Measurements from ENCODE around the gene SNAPC2. TPM values are rescaled to one million over a fixed set of nuclear protein-coding genes. Genes with fewer than 3 reads are reported as not detected.

SNAPC2 gene
- 10 to 100 TPM in 1 of 2 donors, 1 to 10 TPM in 1; 5.7 to 11.0 TPM for total RNA-seq
- 10 to 100 TPM; 21.3 to 27.1 TPM for polyA plus RNA-seq (ENCODE audit: insufficient read length in 2 of 2)
- long read RNA-seq, donor 1, transcript SNAPC2-201 (5 exons, 1,542 nt) = major isoform, 11 of 12 reads
- long read RNA-seq, donor 1, partial matches to known transcripts = 0 of 12 reads
- long read RNA-seq, donor 1, other reads (novel, unspliced or antisense) = 0 of 12 reads
- long read RNA-seq, donor 2, transcript SNAPC2-201 (5 exons, 1,542 nt) = major isoform, 6 of 11 reads
- long read RNA-seq, donor 2, partial matches to known transcripts = 0 of 11 reads
- long read RNA-seq, donor 2, other reads (novel, unspliced or antisense) = 0 of 11 reads
- long read RNA-seq, donor 3, transcript SNAPC2-201 (5 exons, 1,542 nt) = major isoform, 5 of 6 reads
- long read RNA-seq, donor 3, partial matches to known transcripts = 0 of 6 reads
- long read RNA-seq, donor 3, other reads (novel, unspliced or antisense) = 0 of 6 reads
- long read RNA-seq, donor 4, transcript SNAPC2-201 (5 exons, 1,542 nt) = major isoform, 9 of 10 reads
- long read RNA-seq, donor 4, partial matches to known transcripts = 0 of 10 reads
- long read RNA-seq, donor 4, other reads (novel, unspliced or antisense) = 0 of 10 reads

DNA sequence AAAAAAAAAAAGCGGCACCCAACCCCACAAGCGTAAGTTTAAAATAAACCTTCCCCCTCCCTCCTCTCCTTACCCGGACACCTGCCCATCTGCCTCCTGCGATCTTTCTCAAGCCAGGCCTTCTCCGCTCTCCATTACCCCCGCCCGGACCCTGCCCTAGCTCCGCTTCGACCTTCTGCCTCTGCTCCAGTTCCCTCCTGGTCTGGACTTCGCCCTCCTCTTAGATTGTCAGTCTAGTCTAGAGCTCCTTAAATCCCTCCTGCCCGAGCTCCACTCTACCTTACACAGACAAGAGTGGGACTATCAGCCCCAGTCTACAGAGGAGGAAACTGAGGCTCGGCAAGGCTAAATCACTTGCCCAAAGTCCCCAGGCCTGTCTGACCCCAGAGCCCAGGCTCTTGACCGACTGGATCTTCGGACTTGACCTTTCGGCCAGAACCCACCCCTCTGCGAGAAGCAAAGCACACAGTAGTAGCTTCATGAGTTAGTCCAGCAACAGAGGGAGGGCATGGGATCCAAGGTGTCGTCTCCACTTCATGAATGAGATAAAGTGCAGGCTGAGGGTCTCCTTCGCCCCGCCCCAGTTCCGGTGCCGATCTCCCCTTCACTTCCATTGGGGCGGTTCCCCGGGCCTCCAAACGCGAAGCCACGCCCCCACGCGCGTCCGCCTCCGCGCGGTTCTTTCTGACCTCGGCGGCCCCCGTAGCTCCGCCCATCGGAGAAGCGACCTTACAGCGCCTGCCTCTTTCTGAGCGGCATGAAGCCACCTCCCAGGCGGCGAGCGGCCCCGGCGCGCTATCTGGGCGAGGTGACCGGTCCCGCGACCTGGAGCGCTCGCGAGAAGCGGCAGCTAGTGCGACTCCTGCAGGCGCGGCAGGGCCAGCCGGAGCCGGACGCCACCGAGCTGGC lies at the start of gene SNAPC2:
SNAPC2 (plus strand) TSS at position 729 of the 909 bp plus-strand sequence; CDS start at position 758, 29 bp downstream.
- H3K27me3 ChIP-seq (ENCODE audit: control insufficient read depth, insufficient read depth, low read length) = peaks cover 43% of the 10 kb centered on the region
- H3K4me1 ChIP-seq (ENCODE audit: control insufficient read depth, insufficient read depth, low read length) = peaks cover 73% of the 10 kb centered on the region
- H3K4me3 ChIP-seq (ENCODE audit: low read depth, low read length) = peak within 1 kb of the TSS; percentile 52
- WGBS (ENCODE audit: insufficient coverage) = 8% methylated on average over 61 of the region's 62 CpGs
- peak within 1 kb of the TSS; percentile 75 for H3K27ac ChIP-seq (ENCODE audit: low read depth, low read length)
- peak; percentile 84 to 97 (median 88) for DNase-seq (ENCODE audit: low read depth in 4 of 6, low spot score in 6 of 6)
- H3K36me3 ChIP-seq (ENCODE audit: control insufficient read depth, insufficient read depth, low read length) = peaks cover 40% of the 10 kb centered on the region
- no peaks in the 10 kb centered on the region for H3K9me3 ChIP-seq (ENCODE audit: control insufficient read depth, insufficient read depth, low read length)

- 76% methylated on average over 11 of the region's 11 CpGs for WGBS (ENCODE audit: insufficient coverage)
- Histone ChIP-seq H3K4me3 (ENCODE audit: low read depth, low read length) (no peak overlapping the region), H3K27me3 (ENCODE audit: control insufficient read depth, insufficient read depth, low read length) (peaks cover 6% of the 10 kb centered on the region), H3K4me1 (ENCODE audit: control insufficient read depth, insufficient read depth, low read length) (peaks cover 65% of the 10 kb centered on the region), H3K27ac (ENCODE audit: low read depth, low read length) (peak overlapping the region; percentile 17), H3K36me3 (ENCODE audit: control insufficient read depth, insufficient read depth, low read length) (peaks cover 44% of the 10 kb centered on the region), H3K9me3 (ENCODE audit: control insufficient read depth, insufficient read depth, low read length) (no peaks in the 10 kb centered on the region)
- DNase-seq (ENCODE audit: low read depth in 4 of 6, low spot score in 6 of 6) = peak in 2 of 6 donors; percentile 65 to 70
Observed at GRCh38 chr19:7870571-7871436, 49.3 kb upstream of the SNAPC2 start.

DNA sequence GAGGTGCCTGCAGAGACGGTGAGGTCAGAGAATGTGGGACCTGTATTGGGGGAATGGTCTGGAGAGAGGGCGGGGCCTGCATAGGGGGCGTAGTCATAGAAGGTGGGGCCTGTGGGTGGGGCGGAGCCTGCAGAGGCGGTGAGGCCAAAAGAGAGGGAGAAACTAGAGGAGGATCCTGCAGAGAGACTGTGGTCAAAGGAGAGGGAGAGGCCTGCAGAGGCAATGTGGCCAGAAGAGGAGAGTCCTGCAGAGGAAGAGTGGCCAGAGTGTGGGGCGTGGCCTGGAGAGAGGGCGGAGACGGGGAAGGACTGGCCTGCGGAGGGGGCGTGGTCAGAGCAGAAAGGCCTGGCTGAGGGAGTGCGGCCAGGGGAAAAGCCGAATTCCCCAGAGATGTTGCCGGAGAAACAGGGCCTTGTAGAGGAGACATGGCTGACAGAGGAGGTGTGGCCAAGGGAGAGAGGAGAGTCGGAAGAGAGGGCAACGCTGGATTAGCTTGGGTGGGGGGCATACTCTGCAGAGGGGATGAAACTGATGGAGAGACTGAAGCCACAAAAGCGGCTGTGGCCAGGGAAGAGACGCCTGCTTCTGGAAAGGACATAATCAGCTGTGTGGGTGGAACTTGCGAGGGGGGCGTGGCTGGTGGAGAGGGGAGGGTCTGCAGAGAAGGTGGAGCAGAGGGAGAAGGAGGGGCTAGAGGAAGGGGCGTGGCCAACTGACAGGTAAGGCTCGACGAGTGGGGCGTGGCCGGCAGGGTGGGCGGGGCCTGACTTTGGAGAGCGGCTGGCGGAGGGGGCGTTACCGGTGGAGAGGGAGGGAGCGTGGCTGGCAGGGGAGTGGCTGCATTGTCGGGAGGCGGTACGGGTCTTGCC lies 48.5 kb upstream of the SNAPC2 start:
- H3K4me1 ChIP-seq (ENCODE audit: control insufficient read depth, insufficient read depth, low read length) = peaks cover 62% of the 10 kb centered on the region
- WGBS (ENCODE audit: insufficient coverage) = 22% methylated on average over 33 of the region's 33 CpGs
- peaks cover 44% of the 10 kb centered on the region for H3K36me3 ChIP-seq (ENCODE audit: control insufficient read depth, insufficient read depth, low read length)
- peak in 2 of 6 donors; percentile 77 to 89 for DNase-seq (ENCODE audit: low read depth in 4 of 6, low spot score in 6 of 6)
- H3K4me3 ChIP-seq (ENCODE audit: low read depth, low read length) = peak overlapping the region; percentile 28
- peak overlapping the region; percentile 80 for H3K27ac ChIP-seq (ENCODE audit: low read depth, low read length)
- peaks cover 6% of the 10 kb centered on the region for H3K27me3 ChIP-seq (ENCODE audit: control insufficient read depth, insufficient read depth, low read length)
- no peaks in the 10 kb centered on the region for H3K9me3 ChIP-seq (ENCODE audit: control insufficient read depth, insufficient read depth, low read length)

GRCh38 chr19:7872306-7873204 lies 47.6 kb upstream of the SNAPC2 start:
- Histone ChIP-seq H3K36me3 (ENCODE audit: control insufficient read depth, insufficient read depth, low read length) (peaks cover 38% of the 10 kb centered on the region), H3K27ac (ENCODE audit: low read depth, low read length) (peak overlapping the region; percentile 80), H3K4me1 (ENCODE audit: control insufficient read depth, insufficient read depth, low read length) (peaks cover 60% of the 10 kb centered on the region), H3K4me3 (ENCODE audit: low read depth, low read length) (peak overlapping the region; percentile 30), H3K27me3 (ENCODE audit: control insufficient read depth, insufficient read depth, low read length) (peaks cover 6% of the 10 kb centered on the region), H3K9me3 (ENCODE audit: control insufficient read depth, insufficient read depth, low read length) (no peaks in the 10 kb centered on the region)
- no peak for DNase-seq (ENCODE audit: low read depth in 4 of 6, low spot score in 6 of 6)
- WGBS (ENCODE audit: insufficient coverage) = 67% methylated on average over 46 of the region's 47 CpGs

- H3K4me3 ChIP-seq (ENCODE audit: low read depth, low read length) = peak overlapping the region; percentile 30
- peaks cover 6% of the 10 kb centered on the region for H3K27me3 ChIP-seq (ENCODE audit: control insufficient read depth, insufficient read depth, low read length)
- 9% methylated on average over 51 of the region's 53 CpGs for WGBS (ENCODE audit: insufficient coverage)
- peaks cover 56% of the 10 kb centered on the region for H3K4me1 ChIP-seq (ENCODE audit: control insufficient read depth, insufficient read depth, low read length)
- H3K36me3 ChIP-seq (ENCODE audit: control insufficient read depth, insufficient read depth, low read length) = peaks cover 33% of the 10 kb centered on the region
- no peaks in the 10 kb centered on the region for H3K9me3 ChIP-seq (ENCODE audit: control insufficient read depth, insufficient read depth, low read length)
- H3K27ac ChIP-seq (ENCODE audit: low read depth, low read length) = no peak overlapping the region
- no peak for DNase-seq (ENCODE audit: low read depth in 4 of 6, low spot score in 6 of 6)
Observed at GRCh38 chr19:7873304-7874075, 46.6 kb upstream of the SNAPC2 start.

DNA sequence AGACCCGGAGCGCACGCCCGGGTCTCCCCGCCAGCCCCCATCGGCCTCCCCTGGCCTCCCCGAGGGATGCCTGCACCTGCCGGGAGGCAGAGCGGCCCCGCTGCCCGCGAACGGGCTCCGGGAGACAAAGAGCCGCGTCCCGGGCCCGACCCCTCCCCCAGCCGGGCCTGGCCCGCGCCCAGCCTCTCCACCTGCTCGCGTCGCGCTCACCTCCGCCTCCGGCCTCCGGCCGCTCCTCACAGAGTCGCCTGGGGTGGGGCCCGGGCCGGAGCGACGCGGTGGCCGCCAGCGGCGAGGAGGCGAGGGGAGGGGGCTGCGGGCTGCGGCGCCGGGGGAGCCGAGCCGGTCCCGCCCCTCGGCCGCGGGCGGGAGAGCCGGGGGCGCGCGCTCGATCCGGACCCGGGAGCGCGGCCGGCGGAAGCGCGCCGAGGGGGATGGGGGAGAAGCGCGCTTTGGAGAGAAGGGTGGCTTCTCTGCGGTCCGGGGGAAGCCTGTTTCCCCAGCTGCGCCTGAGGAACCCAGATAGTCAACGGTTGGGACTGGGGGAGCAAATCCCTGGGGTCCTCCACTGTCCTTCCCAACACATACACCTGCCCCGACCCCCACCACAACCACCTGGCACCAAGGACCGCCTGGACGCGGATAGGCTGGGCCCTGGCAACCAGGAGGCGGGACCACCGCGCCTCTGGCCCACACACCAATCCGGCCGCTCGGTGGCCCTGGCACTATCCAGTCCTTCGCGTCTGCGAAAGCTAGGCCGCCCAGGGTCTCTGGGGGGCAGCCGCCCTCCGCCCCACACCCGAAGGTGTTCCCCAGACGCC lies 45.9 kb upstream of the SNAPC2 start, which contains the start of gene PRR36:
PRR36 (minus strand) TSS at position 315 of the 821 bp plus-strand sequence. CDS start 701 bp downstream, outside the sequence.
- peak within 1 kb of the TSS; percentile 52 for H3K4me3 ChIP-seq (ENCODE audit: low read depth, low read length)
- under 1% methylated on average over 84 of the region's 88 CpGs for WGBS (ENCODE audit: insufficient coverage)

DNA sequence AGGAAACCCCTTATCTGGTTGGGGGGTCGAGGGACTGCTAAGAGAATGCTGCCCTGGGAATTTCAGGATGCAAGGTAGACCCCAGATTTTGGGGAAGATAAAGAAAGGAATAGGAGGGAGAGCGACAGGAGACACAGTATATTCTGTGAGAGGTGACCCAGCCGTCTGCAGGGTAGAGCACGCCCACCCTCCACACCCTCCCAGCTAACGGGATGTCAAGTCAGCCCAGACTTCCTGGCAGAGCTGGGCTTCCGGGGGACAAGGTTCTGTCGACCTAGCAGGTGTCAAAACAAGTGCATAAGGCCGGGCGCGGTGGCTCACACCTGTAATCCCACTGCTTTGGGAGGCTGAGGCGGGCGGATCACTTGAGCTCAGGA lies 45.3 kb upstream of the SNAPC2 start:
- Histone ChIP-seq H3K4me3 (ENCODE audit: low read depth, low read length) (peak overlapping the region; percentile 52), H3K27me3 (ENCODE audit: control insufficient read depth, insufficient read depth, low read length) (peaks cover 6% of the 10 kb centered on the region), H3K27ac (ENCODE audit: low read depth, low read length) (no peak overlapping the region), H3K9me3 (ENCODE audit: control insufficient read depth, insufficient read depth, low read length) (no peaks in the 10 kb centered on the region), H3K36me3 (ENCODE audit: control insufficient read depth, insufficient read depth, low read length) (peaks cover 29% of the 10 kb centered on the region), H3K4me1 (ENCODE audit: control insufficient read depth, insufficient read depth, low read length) (peaks cover 44% of the 10 kb centered on the region)
- 51% methylated on average over 8 of the region's 12 CpGs for WGBS (ENCODE audit: insufficient coverage)
- no peak for DNase-seq (ENCODE audit: low read depth in 4 of 6, low spot score in 6 of 6)

More for the DNA sequence above, 45.9 kb upstream of the SNAPC2 start, which contains the start of gene PRR36:
- Histone ChIP-seq H3K9me3 (ENCODE audit: control insufficient read depth, insufficient read depth, low read length) (no peaks in the 10 kb centered on the region), H3K36me3 (ENCODE audit: control insufficient read depth, insufficient read depth, low read length) (peaks cover 29% of the 10 kb centered on the region), H3K4me1 (ENCODE audit: control insufficient read depth, insufficient read depth, low read length) (peaks cover 49% of the 10 kb centered on the region), H3K27ac (ENCODE audit: low read depth, low read length) (no peak within 1 kb of the TSS), H3K27me3 (ENCODE audit: control insufficient read depth, insufficient read depth, low read length) (peaks cover 6% of the 10 kb centered on the region)
- peak in 3 of 6 donors; percentile 81 to 98 (median 95) for DNase-seq (ENCODE audit: low read depth in 4 of 6, low spot score in 6 of 6)
